ENCODE data around the gene ADRA2C.

DNA sequence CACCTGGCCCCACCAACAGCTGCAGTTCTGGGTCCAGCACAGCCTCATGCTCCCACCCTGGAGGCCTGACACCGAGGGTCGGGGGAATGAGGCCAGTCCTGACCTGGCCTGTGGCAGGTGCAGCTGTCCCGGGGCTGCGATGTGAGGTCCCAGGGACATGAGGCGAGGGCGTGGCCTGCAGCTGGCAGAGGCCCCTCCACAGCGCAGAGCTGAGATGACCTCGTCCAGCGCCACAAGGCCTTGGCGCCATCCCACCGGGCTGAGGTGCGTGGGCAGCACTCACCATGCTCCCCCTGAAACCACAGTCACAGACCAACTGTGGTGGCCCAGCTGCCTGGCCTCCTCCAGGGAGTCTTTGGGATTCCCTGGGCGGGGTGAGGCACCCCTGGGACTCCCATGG lies 26.6 kb upstream of the ADRA2C start:
- TF ChIP-seq, protein P1, sequence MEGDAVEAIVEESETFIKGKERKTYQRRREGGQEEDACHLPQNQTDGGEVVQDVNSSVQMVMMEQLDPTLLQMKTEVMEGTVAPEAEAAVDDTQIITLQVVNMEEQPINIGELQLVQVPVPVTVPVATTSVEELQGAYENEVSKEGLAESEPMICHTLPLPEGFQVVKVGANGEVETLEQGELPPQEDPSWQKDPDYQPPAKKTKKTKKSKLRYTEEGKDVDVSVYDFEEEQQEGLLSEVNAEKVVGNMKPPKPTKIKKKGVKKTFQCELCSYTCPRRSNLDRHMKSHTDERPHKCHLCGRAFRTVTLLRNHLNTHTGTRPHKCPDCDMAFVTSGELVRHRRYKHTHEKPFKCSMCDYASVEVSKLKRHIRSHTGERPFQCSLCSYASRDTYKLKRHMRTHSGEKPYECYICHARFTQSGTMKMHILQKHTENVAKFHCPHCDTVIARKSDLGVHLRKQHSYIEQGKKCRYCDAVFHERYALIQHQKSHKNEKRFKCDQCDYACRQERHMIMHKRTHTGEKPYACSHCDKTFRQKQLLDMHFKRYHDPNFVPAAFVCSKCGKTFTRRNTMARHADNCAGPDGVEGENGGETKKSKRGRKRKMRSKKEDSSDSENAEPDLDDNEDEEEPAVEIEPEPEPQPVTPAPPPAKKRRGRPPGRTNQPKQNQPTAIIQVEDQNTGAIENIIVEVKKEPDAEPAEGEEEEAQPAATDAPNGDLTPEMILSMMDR (IDR thresholded peaks at IDR 0.05; ENCODE audit: low read depth, low read length, poor library complexity, severe bottlenecking): no peak
- no peak for TF ChIP-seq EZH2phosphoT487 (IDR thresholded peaks at IDR 0.05; ENCODE audit: borderline replicate concordance, low read length)
